Breast epithelium (tissue), 3 donors: ENCODE data around the gene OSBPL2.

Source experiments
- POLR2A ChIP-seq: fragments of 450-650 bp; IDR thresholded peaks from one replicate; pipeline ENCODE4 v1.6.1; 2016; ENCODE audit warnings: antibody characterized with exemption, mild to moderate bottlenecking, moderate library complexity
- TF ChIP-seq, protein P1 (sequence below), 3 donors: fragments of 450-650 bp; IDR thresholded peaks; one replicate each; pipeline ENCODE4 v1.5.1; 2016 to 2017; ENCODE audit warnings: antibody characterized with exemption in 3 of 3, mild to moderate bottlenecking in 3 of 3, moderate library complexity in 3 of 3

DNA sequence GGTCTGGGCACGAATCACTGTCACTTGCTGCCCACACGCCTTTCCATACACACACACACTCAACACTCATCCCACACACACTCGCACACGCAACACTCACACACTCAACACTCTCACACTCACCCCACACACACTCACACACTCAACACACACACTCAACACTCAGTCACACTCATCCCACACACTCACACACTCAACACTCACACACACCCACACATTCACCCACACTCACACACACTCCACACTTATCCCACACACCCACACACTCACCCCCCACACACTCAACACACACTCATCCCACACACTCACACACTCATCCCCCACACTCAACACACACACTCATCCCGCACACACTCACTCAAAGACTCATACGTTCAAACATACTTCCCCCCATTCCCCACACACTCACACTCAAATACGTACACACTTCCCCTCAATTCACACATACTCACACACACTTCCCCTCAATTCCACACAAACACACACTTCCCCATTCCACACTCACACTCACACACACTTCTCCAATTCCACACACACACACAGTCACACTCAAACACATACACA, 9.3 kb upstream of the OSBPL2 start:
- TF ChIP-seq, protein P1, sequence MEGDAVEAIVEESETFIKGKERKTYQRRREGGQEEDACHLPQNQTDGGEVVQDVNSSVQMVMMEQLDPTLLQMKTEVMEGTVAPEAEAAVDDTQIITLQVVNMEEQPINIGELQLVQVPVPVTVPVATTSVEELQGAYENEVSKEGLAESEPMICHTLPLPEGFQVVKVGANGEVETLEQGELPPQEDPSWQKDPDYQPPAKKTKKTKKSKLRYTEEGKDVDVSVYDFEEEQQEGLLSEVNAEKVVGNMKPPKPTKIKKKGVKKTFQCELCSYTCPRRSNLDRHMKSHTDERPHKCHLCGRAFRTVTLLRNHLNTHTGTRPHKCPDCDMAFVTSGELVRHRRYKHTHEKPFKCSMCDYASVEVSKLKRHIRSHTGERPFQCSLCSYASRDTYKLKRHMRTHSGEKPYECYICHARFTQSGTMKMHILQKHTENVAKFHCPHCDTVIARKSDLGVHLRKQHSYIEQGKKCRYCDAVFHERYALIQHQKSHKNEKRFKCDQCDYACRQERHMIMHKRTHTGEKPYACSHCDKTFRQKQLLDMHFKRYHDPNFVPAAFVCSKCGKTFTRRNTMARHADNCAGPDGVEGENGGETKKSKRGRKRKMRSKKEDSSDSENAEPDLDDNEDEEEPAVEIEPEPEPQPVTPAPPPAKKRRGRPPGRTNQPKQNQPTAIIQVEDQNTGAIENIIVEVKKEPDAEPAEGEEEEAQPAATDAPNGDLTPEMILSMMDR (IDR thresholded peaks at IDR 0.05), result no peak
- TF ChIP-seq POLR2A, result no peak
